COLO668 (cell line): ENCODE measurements around the gene MTRFR.
"Not testable (repeated sequence)": the region's sequence is repeated elsewhere in the genome, so short reads cannot be mapped to it uniquely, and the experiment has no call there.

Experiments used
- DNase-seq: peaks from one replicate; lab custom pipeline; 2025; ENCODE audit not compliant: unreplicated experiment; lab: John Stamatoyannopoulos, UW

Gene MTRFR

DNA sequence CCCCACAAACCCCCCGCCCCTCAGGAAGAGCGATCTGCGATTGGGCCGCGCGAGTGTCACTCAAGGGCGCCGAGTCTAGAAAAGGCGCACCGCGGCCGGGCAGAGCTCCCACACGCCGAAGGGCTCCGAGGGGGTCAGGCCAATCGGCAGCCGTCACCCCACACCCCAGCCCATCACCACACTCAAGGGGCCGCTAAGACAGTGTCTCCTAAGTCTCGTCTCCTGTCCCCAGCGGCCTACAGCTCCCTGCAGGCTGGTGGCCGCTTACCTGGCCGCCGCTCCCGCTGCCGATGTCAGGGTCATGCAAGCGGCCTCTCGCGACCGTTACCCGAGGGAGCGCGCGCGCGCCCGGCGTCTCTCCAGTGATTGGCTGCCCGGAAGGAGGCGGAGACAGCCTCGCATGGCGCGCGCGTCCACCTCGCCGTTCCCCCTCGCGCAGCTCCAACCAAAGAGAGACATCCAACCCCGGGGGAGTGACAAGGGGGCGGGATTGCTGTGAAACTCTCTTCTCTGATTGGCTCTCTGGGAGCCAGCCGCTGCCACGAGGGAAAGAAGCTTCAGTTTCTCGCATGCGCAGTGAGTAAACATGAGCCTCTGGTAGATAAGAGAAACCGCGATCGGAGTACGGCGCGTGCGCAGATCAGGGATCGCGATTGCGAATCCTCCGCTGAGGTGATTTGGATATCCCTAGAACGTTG lies at the start of gene MTRFR, which contains the start of gene MPHOSPH9:
MTRFR (plus strand) TSS at position 630 of the 698 bp plus-strand sequence. CDS start 20,239 bp downstream, outside the sequence.
MPHOSPH9 (minus strand) TSS at position 335 of the 698 bp plus-strand sequence. CDS start 2,777 bp downstream, outside the sequence.
- DNase-seq = peak; percentile 99

DNA sequence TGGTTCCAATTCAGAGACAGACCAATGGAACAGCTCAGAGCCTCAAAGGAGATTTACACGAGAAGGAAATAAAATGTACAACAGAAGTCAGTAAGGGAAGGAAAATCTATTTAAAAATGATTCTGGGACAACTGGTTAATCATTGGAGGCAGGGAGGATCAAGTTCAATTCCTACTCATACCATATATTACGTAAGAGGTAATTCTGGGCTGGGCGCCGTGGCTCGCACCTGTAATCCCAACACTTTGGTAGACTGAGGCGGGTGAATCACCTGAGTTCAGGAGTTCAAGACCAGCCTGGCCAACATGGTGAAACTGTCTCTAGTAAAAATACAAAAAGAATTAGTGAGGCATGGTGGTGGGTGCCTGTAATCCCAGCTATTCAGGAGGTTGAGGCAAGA lies 45.6 kb upstream of the MTRFR start:
- DNase-seq = no peak

DNA sequence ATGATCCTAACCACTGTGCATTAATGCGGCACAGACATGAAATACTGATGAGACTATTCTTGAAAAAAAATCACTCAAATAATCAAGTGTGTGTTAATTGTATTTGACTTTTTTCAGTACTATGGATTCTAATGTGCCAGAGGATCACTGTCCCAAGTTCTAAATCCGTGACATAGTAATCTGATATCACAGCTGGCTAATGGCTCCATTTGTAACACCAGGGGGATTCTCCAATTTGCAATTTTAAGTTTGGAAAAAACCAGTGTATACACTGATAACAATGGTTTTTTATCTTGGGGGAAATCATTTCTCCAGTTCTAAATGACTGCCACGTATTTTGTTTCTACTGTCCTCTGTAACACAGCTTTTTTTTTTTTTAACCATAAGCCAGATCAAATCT lies 33.3 kb upstream of the MTRFR start:
- no peak for DNase-seq

DNA sequence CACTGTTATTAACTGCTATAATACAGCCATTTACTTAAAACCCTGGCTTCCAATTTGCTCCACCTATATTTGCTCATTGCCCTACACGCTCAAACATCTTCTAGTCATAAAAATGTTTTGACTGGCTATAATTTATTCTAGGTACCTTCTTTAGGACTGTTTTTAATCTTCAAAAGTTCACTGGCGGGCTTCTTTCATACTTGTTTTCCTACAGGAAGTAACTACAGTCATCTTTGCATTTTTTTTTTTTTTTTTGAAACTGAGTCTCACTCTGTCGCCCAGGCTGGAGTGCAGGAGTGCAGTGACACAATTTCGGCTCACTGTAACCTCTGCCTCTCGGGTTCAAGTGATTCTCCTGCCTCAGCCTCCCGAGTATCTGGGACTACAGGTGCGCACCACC lies 32.8 kb upstream of the MTRFR start:
- DNase-seq = no peak

DNA sequence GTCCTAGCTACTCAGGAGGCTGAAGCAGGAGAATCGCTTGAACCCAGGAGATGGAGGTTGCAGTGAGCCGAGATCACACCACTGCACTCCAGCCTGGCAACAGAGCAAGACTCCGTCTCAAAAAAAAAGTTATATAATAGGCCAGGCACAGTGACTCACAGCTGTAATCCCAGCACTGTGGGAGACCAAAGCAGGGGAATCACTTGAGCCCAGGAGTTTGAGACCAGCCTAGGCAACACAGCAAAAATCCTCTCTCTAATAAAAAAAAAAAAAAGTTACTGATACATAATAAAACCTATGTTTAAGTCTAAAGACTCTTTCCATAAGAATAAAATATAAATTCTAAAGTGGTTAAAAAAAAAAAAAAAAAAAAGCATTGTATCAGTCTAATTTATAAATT lies 26.4 kb upstream of the MTRFR start:
- DNase-seq = not testable (repeated sequence)

DNA sequence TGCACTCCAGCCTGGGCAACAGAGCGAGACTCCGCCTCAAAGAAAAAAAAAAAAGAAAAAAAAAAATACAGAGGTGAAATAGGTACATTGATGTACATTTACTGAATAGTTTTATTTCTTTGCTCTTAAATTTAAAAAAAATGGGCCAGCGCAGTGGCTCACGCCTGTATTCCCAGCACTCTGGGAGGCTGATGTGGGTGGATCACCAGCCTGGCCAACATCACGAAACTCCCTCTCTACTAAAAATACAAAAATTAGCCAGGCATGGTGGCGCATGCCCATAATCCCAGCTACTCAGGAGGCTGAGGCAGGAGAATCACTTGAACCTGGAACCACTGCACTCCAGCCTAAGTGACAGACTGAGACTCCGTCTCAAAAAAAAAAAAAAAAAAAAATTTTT lies 25.4 kb upstream of the MTRFR start:
- DNase-seq = not testable (repeated sequence)

DNA sequence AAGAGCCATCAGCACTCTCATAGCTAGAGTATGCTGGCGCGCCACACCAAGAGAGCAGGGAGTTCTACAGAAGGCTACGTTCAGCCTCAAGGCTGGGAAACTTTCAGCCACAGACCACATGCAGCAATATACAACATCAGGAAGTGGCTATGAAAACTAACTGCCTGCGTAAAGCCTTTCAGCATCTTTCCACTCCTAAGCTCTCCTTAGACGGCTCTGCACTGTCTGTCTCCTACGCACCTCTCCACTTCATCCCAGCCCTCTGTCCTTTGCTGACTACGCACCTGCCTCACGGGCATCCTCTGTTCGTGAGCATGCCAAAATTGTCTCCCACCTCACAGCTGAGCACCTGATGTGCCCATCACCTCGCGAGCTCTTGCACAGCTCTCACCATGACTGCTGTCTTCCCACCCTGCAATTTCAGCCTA lies 10.0 kb upstream of the MTRFR start:
- no peak for DNase-seq

DNA sequence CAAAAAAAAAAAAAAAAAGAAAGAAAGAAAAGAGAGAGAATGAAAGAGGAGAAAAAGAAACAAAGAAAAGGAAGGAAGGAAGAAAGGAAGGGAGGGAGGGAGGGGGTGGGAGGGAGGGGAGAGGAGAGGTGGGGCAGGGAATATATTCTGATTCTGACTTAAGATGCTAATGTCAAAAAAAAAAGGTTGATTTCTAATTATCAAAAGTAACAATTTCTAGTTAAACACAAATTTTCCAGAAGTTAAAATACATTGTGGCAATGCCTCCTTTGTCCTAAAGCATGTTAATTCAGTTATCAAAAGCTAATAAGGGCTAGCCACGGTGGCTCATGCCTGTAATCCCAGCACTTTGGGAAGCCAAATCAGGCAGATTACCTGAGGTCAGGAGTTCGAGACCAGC lies 7.8 kb upstream of the MTRFR start:
- DNase-seq = no peak

DNA sequence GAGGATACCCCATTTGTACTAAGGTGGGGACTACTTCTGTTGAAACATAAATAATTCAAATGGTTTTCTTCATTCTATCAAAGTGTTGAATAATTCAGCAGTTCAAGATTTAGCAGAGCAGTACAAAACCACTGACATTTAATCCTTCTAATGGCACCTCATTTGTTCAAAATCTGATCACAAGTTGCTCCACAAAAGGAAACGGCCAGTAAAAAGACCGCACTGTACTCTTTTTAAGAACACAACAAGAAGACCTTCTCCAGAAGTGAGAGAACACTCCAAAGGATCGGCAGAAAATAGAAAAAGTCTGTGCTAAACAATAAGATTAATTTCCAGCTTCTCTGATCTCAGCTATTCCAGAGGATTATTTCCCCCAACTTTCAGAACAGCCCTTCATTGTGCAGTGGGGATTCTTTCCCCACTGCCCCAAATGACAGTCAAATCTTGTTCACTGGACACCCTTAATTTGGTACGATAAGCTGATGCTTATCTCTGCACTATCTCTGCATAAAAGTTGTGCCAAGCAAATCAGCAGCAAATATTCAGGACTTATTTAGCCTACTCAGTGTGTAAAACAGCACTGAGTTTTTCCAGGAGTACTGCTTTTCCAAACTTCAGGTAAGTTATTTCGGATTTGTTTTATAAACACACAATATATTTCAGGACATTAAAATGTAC lies 5.5 kb upstream of the MTRFR start:
- no peak for DNase-seq

DNA sequence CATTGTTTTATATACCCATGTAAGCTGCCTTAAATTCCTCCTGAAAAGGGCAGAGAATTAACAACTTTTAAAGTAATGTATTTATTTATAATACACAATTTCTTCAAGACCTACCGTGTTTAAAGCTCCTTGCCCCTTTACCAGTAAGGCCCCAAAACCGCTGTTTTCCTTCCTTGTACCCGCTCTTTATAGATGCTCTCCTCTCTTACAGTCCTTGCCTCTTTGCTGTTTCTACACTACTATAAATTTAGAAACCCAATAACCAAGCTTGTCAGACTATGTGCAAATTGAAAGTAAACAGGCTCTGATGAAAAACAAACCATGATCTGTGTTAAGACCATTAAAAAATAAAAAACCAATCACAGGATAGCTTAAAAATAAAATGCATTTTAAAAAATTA lies 4.2 kb upstream of the MTRFR start:
- no peak for DNase-seq

DNA sequence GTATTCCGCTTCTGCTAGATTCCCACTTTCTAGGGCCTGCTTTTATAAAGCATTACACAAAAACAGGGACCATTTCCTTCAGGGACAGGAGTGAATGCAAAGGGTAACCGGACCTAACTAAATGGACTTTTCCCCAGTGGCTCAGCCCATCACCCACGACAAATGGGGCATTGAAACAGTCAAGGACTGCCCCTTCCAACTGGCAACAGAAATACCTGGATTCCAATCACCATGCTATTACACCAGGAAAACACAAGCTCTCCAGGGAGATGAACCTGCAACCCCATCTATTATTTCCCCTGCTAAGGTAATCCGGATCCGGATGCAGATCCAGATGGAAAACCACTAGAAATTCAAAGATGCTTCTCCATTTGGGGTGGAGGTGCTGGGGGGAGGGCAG lies 1.3 kb upstream of the MTRFR start:
- peak; percentile 16 for DNase-seq

DNA sequence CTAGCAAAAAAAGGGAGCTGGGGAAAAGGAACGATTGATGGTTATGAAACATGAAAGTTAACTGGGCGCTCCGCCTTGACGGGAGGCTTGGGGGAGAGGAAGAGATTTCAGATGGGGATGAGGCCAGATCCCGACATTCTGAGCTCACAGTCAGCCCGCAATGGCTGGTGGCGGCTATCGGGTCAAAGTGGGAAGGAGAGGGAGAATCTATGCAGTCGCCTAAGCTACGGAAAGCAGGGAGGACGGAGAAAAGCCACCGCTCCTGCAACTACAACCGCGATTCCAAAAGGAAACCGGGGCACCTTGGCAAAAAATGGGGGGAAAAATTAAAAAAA lies 797 bp upstream of the MTRFR start:
- DNase-seq = no peak

DNA sequence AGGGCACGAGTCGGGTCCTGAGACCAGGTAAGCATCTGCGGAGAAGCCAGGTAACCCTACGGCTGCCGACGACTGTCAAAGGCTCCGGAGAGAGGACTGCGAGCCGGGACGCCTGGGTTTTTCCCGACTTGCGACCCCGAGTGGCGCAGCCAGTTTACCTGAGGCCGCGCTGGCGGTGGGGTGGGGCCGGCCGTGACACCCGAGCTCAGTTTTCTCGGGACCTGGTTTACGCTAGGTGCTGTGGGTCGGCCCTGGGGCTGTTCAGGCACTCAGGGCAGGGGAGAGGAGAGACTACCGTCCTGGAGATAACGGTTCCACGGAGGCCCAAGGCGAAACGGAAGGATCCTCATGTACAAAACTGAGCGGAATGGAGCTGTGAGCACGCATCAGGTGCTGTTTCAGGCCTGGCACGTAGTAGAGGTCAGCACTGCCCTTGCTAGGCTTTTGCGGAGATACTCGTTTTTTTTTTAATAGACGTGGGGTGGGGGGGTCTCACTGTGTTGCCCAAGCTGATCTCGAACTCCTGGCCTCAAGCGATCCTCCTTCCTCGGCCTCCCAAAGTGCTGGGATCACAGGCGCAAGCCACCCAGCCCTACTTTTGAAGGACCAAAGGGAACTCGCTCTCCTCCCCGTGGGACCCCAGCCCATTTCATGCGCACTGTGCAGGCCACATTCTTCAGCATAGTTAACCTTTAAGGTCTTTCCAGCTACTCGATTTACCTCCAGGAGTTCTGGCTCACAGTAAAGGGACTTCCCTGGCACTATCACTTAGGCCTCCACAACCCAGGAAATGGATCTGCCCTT lies 471 bp downstream of the MTRFR start:
- DNase-seq = no peak

DNA sequence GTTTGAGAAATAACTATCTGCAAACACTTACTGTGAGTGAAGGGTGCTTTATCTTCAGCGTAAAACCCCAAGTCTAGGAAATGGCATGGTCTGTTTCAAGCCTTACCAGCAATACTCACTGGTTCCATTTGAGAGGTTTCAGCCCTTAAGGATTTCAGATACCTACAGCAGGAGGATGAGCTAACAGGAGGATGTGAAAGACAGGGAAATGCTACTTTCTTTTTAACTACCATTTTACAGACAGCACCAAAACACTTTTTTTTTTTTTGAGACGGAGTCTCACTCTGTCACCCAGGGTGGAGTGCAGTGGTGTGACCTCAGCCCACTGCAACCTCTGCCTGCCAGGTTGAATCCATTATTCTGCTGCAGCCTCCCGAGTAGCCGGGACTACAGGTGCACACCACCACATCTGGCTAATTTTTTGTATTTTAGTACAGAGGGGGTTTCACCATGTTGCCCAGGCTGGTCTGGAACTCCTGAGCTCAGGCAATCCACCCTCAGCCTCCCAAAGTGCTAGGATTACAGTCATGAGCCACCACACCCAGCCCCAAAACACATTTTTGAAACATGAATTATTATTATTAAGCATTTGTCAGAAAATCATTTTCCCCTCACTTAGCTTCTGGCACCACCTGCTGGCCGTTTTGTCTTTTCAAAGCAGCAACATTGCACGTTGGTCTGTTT lies 4.6 kb downstream of the MTRFR start:
- DNase-seq = peak; percentile 57

DNA sequence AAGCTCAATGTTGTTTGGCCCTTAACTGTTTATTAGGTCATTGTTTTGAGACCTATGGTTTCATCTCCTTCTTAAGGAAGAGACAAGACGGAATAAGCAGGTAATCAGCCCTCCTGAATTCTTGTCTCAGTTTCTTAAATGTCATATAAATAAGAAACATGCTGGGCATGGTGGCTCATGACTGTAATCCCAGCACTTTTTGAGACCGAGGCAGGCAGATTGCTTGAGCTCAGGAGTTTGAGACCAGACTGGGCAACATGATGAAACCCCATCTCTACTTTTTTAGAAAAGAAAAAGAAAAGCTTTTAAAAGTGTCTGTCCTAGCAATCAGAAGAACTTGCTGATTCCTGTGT lies 5.1 kb downstream of the MTRFR start:
- DNase-seq = no peak

DNA sequence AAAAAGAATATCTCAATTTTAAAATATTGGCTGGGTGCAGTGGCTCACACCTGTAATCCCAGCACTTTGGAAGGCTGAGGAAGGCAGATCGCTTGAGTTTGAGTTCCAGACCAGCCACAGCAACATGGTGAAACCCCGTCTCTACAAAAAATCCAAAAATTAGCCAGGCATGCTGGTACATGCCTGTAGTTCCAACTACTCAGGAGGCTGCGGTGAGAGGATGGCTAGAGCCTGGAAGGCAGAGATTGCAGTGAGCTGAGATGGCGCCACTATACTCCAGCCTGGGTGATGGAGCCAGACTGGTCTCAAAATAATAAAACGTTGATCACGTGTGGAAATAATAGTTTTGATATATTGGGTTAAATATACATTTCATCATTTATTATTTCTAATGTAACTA lies 5.7 kb downstream of the MTRFR start:
- no peak for DNase-seq

DNA sequence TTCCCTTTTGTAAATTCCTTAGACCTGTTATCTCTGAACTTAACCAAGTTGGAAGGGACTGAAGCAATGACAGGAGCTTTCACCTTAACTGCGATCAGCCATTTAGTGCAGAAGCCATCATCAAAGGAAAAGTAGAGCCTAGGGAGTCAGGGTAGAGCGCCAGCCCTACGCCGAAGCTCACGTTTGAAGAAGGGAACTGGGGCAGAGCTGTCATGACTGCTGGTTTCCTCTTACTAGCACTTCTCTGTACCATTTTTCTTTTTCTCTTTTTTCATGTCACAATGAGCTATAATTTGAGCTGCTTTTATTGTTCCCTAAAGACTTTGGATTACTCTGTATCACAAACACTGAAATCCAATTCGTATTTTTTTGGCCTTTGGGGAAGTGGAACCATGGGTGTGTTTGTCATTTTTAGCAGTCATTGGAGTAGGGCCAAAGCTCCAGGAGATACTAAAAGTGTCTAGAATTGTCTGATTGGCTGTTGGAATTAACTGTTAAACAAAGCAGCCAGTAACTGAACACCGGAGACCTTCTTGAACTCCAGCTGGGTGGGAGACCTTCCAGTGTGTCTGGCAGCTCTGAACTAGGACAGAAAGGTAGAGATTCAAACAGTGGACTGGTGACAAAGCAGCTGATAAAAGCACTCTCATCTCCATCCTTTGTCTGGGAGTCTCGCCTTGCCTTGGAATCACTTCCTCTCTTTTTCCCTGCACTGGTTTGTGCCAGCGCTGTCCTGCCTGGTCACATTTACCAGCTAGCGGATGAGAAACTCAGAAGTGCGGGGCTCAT lies 9.1 kb downstream of the MTRFR start:
- no peak for DNase-seq

DNA sequence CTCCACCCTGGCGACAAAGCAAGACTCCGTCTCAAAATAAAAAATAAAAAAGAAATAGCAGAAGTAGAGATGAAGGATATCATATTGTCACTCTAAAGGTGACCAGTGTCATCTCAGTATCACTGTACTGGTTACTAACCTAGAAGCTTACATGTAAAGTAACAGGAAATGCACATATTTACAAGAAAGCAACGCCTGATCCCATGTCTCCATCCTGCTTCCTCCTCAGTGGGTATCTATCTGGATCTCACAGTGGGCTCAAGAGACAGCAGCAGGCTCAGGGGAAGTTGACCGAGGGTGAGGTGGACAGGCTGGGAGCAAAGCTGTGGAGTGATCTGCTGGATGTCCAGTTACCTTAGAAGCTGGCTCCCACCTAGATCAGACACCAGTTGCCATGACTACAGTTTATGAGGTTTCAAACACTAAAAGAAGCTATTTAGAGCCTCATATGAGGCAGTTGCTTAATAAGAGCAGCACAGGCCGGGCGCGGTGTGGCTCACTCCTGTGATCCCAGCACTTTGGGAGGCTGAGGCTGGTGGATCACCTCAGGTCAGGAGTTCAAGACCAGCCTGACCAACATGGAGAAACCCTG lies 10.5 kb downstream of the MTRFR start:
- DNase-seq = no peak

DNA sequence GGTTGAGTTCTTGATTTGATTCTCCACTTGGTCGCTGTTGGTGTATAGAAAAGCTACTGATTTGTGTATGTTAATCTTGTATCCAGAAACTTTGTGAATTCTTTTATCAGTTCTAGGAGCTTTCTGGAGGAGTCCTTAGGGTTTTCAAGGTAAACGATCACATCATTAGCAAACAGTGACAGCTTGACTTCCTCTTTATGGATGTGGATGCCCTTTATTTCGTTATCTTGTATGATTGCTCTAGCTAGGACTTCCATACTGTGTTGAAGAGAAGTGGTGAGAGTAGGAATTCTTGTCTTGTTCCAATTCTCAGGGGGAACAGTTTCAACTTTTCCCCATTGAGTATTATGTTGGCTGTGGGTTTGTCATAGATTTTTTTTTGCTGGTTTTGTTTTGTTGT lies 12.4 kb downstream of the MTRFR start:
- DNase-seq = no peak

DNA sequence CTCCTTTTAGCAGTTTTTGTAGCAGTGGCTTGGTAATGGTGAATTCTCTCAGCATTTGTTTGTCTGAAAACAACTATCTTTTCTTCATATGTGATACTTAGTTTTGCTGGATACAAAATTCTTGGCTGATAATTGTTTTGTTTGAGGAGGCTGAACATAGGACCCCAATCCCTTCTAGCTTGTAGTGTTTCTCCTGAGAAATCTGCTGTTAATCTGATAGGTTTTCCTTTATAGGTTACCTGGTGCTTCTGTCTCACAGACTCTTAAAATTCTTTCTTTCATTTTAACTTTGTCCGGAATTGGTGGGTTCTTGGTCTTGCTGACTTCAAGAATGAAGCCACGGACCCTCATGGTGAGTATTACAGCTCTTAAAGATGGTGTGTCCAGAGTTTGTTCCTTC lies 14.9 kb downstream of the MTRFR start:
- not testable (repeated sequence) for DNase-seq
